Lower lobe of right lung (tissue), 2 donors: ENCODE results near the gene UST. TPM values are rescaled to one million over a fixed set of nuclear protein-coding genes. Genes with fewer than 3 reads are reported as not detected.

Experiments used
- ATAC-seq, 2 donors: fragments of 200-7000 bp; cut with Tn5 transposase; one replicate each; pipeline ENCODE4 v1.9.1; 2020 to 2022; ENCODE audit warnings: mild to moderate bottlenecking in 2 of 2, moderate library complexity in 2 of 2
- DNase-seq: peaks from one replicate; pipeline ENCODE4 v3.0.0-alpha.2; 2020
- H3K27ac ChIP-seq: fragments of 200-600 bp; one replicate; pipeline ENCODE4 v1.8.0; 2022
- H3K27me3 ChIP-seq: fragments of 200-600 bp; one replicate; pipeline ENCODE4 v1.8.0; 2022; ENCODE audit warnings: low read depth
- H3K36me3 ChIP-seq: fragments of 200-600 bp; one replicate; pipeline ENCODE4 v1.8.0; 2022; ENCODE audit warnings: mild to moderate bottlenecking
- H3K4me1 ChIP-seq: fragments of 200-600 bp; one replicate; pipeline ENCODE4 v1.8.0; 2022
- H3K4me3 ChIP-seq: fragments of 200-600 bp; one replicate; pipeline ENCODE4 v1.8.0; 2022; ENCODE audit warnings: mild to moderate bottlenecking
- H3K9me3 ChIP-seq: fragments of 200-600 bp; one replicate; pipeline ENCODE4 v1.8.0; 2022
- intact Hi-C: fragments of 100-400 bp; cut with DNase I; formaldehyde crosslinking; loops from one replicate; pipeline ENCODE4 v1.11.0; 2022
- total RNA-seq: library from RNA; stranded (reverse); fragmentation: NEBNext Ultra II Directional; extraction: Animal tissue kit (Norgen Biotek cat#: 25700); gene quantifications from one replicate; pipeline ENCODE4 v1.2.1, GENCODE V29; 2021
- TF ChIP-seq, protein P1 (sequence below): fragments of 200-600 bp; IDR thresholded peaks from one replicate; pipeline ENCODE4 v1.8.0; 2022; ENCODE audit warnings: antibody characterized with exemption, mild to moderate bottlenecking
- donor health status: DM: no; HTN: yes; CAD: no; lungs with severe emphysema.

Gene UST
- total RNA-seq, 1 donor from 2014 or later = 11.8 TPM

- DNase-seq (no peak), ATAC-seq (no peak)
- Histone ChIP-seq H3K4me1 (no peaks in the 10 kb centered on the region), H3K36me3 (no peaks in the 10 kb centered on the region), H3K9me3 (no peaks in the 10 kb centered on the region), H3K27ac (no peak overlapping the region), H3K4me3 (no peak overlapping the region), H3K27me3 (no peaks in the 10 kb centered on the region)
- intact Hi-C loops = no loop called here
- TF ChIP-seq, protein P1, sequence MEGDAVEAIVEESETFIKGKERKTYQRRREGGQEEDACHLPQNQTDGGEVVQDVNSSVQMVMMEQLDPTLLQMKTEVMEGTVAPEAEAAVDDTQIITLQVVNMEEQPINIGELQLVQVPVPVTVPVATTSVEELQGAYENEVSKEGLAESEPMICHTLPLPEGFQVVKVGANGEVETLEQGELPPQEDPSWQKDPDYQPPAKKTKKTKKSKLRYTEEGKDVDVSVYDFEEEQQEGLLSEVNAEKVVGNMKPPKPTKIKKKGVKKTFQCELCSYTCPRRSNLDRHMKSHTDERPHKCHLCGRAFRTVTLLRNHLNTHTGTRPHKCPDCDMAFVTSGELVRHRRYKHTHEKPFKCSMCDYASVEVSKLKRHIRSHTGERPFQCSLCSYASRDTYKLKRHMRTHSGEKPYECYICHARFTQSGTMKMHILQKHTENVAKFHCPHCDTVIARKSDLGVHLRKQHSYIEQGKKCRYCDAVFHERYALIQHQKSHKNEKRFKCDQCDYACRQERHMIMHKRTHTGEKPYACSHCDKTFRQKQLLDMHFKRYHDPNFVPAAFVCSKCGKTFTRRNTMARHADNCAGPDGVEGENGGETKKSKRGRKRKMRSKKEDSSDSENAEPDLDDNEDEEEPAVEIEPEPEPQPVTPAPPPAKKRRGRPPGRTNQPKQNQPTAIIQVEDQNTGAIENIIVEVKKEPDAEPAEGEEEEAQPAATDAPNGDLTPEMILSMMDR = no peak
Measured at GRCh38 chr6:148927586-148927985, 180.8 kb downstream of the UST start.

GRCh38 chr6:148928811-148929210, 182.0 kb downstream of the UST start:
- Histone ChIP-seq H3K27me3 (no peaks in the 10 kb centered on the region), H3K27ac (no peak overlapping the region), H3K4me3 (no peak overlapping the region), H3K9me3 (no peaks in the 10 kb centered on the region), H3K36me3 (no peaks in the 10 kb centered on the region), H3K4me1 (no peaks in the 10 kb centered on the region)
- intact Hi-C loops = no loop called here
- ATAC-seq (no peak), DNase-seq (no peak)
- TF ChIP-seq, protein P1 = no peak

- TF ChIP-seq, protein P1 = no peak
- no peak for DNase-seq
- intact Hi-C loops = no loop called here
Measured at GRCh38 chr6:148932208-148932607, 185.4 kb downstream of the UST start.

GRCh38 chr6:148932731-148933130, 185.9 kb downstream of the UST start:
- H3K9me3 ChIP-seq = no peaks in the 10 kb centered on the region
- no peak for DNase-seq

More at GRCh38 chr6:148932208-148932607, 185.4 kb downstream of the UST start:
- Histone ChIP-seq H3K27ac (no peak overlapping the region), H3K27me3 (no peaks in the 10 kb centered on the region), H3K9me3 (no peaks in the 10 kb centered on the region), H3K36me3 (no peaks in the 10 kb centered on the region), H3K4me3 (no peak overlapping the region), H3K4me1 (no peaks in the 10 kb centered on the region)
- ATAC-seq = no peak

DNA sequence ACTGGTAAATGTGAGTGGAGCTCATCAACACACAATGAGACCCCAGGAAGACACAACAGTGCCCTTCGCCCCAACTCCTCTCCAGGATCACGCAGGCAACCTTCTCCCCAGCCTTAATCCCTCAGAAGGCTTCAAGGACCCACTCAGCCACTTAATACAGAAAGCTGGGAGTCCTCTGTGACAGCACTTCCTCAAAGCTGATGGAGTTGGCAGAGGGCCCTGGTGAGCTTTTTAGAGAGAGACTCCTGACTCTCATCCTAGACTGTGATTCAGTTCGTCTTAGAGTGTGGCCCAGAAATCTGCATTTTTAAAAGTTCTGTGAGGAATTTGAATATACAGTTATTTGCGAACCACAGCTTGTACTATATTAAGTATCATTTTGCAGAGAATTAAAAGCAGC, 187.7 kb downstream of the UST start:
- intact Hi-C loops = no loop called here
- TF ChIP-seq, protein P1 = no peak
- Histone ChIP-seq H3K4me1 (no peaks in the 10 kb centered on the region), H3K9me3 (no peaks in the 10 kb centered on the region), H3K27ac (no peak overlapping the region), H3K4me3 (no peak overlapping the region), H3K36me3 (no peaks in the 10 kb centered on the region), H3K27me3 (no peaks in the 10 kb centered on the region)
- ATAC-seq = peak; percentile 67 to 68
- DNase-seq = peak; percentile 47

More at GRCh38 chr6:148932731-148933130, 185.9 kb downstream of the UST start:
- no peak for ATAC-seq
- no peaks in the 10 kb centered on the region for H3K36me3 ChIP-seq
- TF ChIP-seq, protein P1 = no peak
- H3K27me3 ChIP-seq = no peaks in the 10 kb centered on the region
- H3K27ac ChIP-seq = no peak overlapping the region
- H3K4me3 ChIP-seq = no peak overlapping the region
- intact Hi-C loops = no loop called here
- H3K4me1 ChIP-seq = no peaks in the 10 kb centered on the region

- H3K4me3 ChIP-seq = no peak overlapping the region
- H3K4me1 ChIP-seq = no peaks in the 10 kb centered on the region
- no peaks in the 10 kb centered on the region for H3K36me3 ChIP-seq
- no peaks in the 10 kb centered on the region for H3K9me3 ChIP-seq
- TF ChIP-seq, protein P1 = no peak
- no peak overlapping the region for H3K27ac ChIP-seq
- no peak for ATAC-seq
- DNase-seq = no peak
- H3K27me3 ChIP-seq = no peaks in the 10 kb centered on the region
- intact Hi-C loops = no loop called here
Measured at GRCh38 chr6:148934961-148935360, 188.1 kb downstream of the UST start.
